SK-N-SH treated with all-trans-retinoic acid at 6 μM for 48 hours (cell line): ENCODE results near the gene STEAP3.

Source experiments
- ZFP30 ChIP-seq: fragments of 450-650 bp; formaldehyde crosslinking; IDR thresholded peaks from 2 replicates; pipeline ENCODE4 v1.5.0; 2022; ENCODE audit warnings: mild to moderate bottlenecking, moderate library complexity
- ZNF565 ChIP-seq: fragments of 450-650 bp; formaldehyde crosslinking; conservative IDR thresholded peaks from 2 replicates; pipeline ENCODE4 v1.5.0; 2020; ENCODE audit warnings: low read depth, mild to moderate bottlenecking, moderate library complexity
- TF ChIP-seq, protein P1 (sequence below): fragments of 250-450 bp; sonication (Bioruptor Pico); IDR thresholded peaks from 2 replicates; pipeline ENCODE4 v1.5.0; 2020; ENCODE audit warnings: mild to moderate bottlenecking, moderate library complexity

DNA sequence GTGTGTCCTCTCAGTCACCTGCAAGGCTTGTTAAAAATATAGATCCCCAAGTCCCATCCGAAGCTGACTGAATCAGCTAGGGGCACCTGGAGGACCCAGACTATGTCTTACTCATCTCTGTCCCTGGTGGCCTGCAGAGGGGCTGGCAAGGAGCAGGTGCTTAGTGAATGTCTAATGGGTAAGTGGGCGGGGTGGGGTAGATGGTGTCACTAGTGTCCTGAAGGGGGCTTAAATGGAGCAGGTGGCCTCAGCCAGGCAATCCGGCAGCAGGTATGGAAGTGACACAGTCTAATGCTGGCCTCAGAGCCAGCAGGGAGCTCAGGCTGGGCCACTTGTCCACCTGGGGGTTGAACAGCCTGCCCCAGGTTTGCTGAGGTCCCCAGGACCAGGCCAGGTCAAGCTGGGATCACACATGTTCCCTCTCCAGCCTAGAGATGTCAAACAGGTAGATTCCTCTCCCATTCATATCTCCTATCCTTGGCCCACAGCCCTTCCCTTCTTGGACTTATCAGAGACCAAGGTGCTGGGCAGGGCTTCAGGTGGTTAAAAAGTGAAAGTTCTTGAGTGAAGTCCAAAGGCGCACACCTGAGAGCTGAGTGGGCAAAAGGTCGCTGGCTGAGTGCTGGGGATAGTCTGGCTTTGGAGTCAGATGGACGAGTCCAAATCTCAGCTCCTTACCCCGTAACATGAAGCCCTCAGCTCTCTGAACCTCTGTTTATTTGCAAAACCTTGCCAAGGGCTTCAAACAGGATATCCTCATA, 1.7 kb downstream of the STEAP3 start:
- TF ChIP-seq ZNF565 (CRISPR knock-in tag) (no peak), ZFP30 (CRISPR knock-in tag) (no peak)
- TF ChIP-seq, protein P1, sequence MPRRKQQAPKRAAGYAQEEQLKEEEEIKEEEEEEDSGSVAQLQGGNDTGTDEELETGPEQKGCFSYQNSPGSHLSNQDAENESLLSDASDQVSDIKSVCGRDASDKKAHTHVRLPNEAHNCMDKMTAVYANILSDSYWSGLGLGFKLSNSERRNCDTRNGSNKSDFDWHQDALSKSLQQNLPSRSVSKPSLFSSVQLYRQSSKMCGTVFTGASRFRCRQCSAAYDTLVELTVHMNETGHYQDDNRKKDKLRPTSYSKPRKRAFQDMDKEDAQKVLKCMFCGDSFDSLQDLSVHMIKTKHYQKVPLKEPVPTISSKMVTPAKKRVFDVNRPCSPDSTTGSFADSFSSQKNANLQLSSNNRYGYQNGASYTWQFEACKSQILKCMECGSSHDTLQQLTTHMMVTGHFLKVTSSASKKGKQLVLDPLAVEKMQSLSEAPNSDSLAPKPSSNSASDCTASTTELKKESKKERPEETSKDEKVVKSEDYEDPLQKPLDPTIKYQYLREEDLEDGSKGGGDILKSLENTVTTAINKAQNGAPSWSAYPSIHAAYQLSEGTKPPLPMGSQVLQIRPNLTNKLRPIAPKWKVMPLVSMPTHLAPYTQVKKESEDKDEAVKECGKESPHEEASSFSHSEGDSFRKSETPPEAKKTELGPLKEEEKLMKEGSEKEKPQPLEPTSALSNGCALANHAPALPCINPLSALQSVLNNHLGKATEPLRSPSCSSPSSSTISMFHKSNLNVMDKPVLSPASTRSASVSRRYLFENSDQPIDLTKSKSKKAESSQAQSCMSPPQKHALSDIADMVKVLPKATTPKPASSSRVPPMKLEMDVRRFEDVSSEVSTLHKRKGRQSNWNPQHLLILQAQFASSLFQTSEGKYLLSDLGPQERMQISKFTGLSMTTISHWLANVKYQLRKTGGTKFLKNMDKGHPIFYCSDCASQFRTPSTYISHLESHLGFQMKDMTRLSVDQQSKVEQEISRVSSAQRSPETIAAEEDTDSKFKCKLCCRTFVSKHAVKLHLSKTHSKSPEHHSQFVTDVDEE (CRISPR knock-in tag), result no peak
